IMR-90 (cell line): Measurements from ENCODE around the gene IMP3. TPM values are rescaled to one million over a fixed set of nuclear protein-coding genes. Genes with fewer than 3 reads are reported as not detected.
"Not testable (repeated sequence)": the region's sequence is repeated elsewhere in the genome, so short reads cannot be mapped to it uniquely, and the experiment has no call there.

Experiments used
- ATAC-seq: fragments of 200-7000 bp; cut with Tn5 transposase; 2 replicates; pipeline ENCODE4 v1.9.1; 2020; ENCODE audit warnings: low read depth, mild to moderate bottlenecking, moderate library complexity
- BruUV-seq: library from RNA; stranded (reverse); fragments of 400-500 nt; replicated peaks from 2 replicates; lab custom pipeline; 2021; lab: Mats Ljungman, UMichigan
- CTCF ChIA-PET: fragments of 300-600 bp; formaldehyde crosslinking; extraction: SDS; loops from one replicate; lab custom pipeline; 2021; ENCODE audit warnings: antibody characterized with exemption; lab: Yijun Ruan, JAX
- POLR2A ChIA-PET: fragments of 300-600 bp; sonication (Branson Sonifier 250); formaldehyde crosslinking; loops from one replicate; lab custom pipeline; 2022; ENCODE audit warnings: antibody characterized with exemption; ENCODE audit not compliant: unreplicated experiment; lab: Charles Lee
- DNase-seq: peaks from one replicate; pipeline ENCODE4 v3.0.0; 2013
- H2AFZ ChIP-seq: replicated peaks from 2 replicates; pipeline ENCODE3; 2013; ENCODE audit warnings: low read length, mild to moderate bottlenecking; ENCODE audit not compliant: poor library complexity
- H2AK5ac ChIP-seq: 2 replicates; pipeline ENCODE4 v1.6.1; 2013; ENCODE audit warnings: low read depth, low read length, inconsistent platforms
- H2AK9ac ChIP-seq: replicated peaks from 2 replicates; pipeline ENCODE3; 2013; ENCODE audit warnings: mild to moderate bottlenecking, low read depth, low read length, moderate library complexity; ENCODE audit not compliant: poor library complexity
- H2BK120ac ChIP-seq: 2 replicates; pipeline ENCODE4 v1.6.1; 2013; ENCODE audit warnings: low read depth, low read length, inconsistent platforms
- H2BK15ac ChIP-seq: 3 replicates; pipeline ENCODE4 v1.6.1; 2013; ENCODE audit warnings: low read depth, low read length, inconsistent platforms
- H2BK20ac ChIP-seq: 2 replicates; pipeline ENCODE4 v1.6.1; 2013; ENCODE audit warnings: low read depth, mild to moderate bottlenecking, inconsistent platforms, low read length, moderate library complexity
- H2BK5ac ChIP-seq: 2 replicates; pipeline ENCODE4 v1.6.1; 2013; ENCODE audit warnings: mild to moderate bottlenecking, low read depth, low read length, inconsistent platforms; ENCODE audit not compliant: poor library complexity, severe bottlenecking
- H3K14ac ChIP-seq: replicated peaks from 2 replicates; pipeline ENCODE4 v1.6.1; 2013; ENCODE audit warnings: low read depth, low read length, inconsistent platforms
- H3K18ac ChIP-seq: 2 replicates; pipeline ENCODE4 v1.6.1; 2013; ENCODE audit warnings: low read depth, low read length, control low read depth
- H3K23ac ChIP-seq: 2 replicates; pipeline ENCODE4 v1.6.1; 2013; ENCODE audit warnings: low read depth, low read length, inconsistent platforms
- H3K27ac ChIP-seq: 2 replicates; pipeline ENCODE4 v1.5.1; 2013; ENCODE audit warnings: mild to moderate bottlenecking, control low read depth, low read length; ENCODE audit not compliant: insufficient read depth
- H3K27me3 ChIP-seq: 2 replicates; pipeline ENCODE4 v1.6.1; 2013; ENCODE audit warnings: low read length; ENCODE audit not compliant: control insufficient read depth, insufficient read depth
- H3K36me3 ChIP-seq: 2 replicates; pipeline ENCODE4 v1.6.1; 2013; ENCODE audit warnings: low read length, mixed read lengths; ENCODE audit not compliant: control insufficient read depth, insufficient read depth
- H3K4ac ChIP-seq: 2 replicates; pipeline ENCODE4 v1.6.1; 2013; ENCODE audit warnings: low read depth, low read length, inconsistent platforms
- H3K4me1 ChIP-seq: 2 replicates; pipeline ENCODE4 v1.6.1; 2013; ENCODE audit warnings: low read length, mixed read lengths; ENCODE audit not compliant: control insufficient read depth, insufficient read depth
- H3K4me2 ChIP-seq: 2 replicates; pipeline ENCODE4 v1.6.1; 2013; ENCODE audit warnings: low read depth, mild to moderate bottlenecking, control low read depth, low read length, moderate library complexity
- H3K4me3 ChIP-seq: 2 replicates; pipeline ENCODE4 v1.5.1; 2013; ENCODE audit warnings: low read depth, mild to moderate bottlenecking, control low read depth, low read length, moderate library complexity; ENCODE audit not compliant: insufficient read depth
- H3K56ac ChIP-seq: 2 replicates; pipeline ENCODE4 v1.6.1; 2013; ENCODE audit warnings: low read length, inconsistent platforms; ENCODE audit not compliant: insufficient read depth; ENCODE audit errors: extremely low read depth
- H3K79me1 ChIP-seq, 2 experiments: 2 replicates each; pipeline ENCODE4 v1.6.1; 2013; ENCODE audit warnings: low read length in 2 of 2, inconsistent platforms in 1 of 2, low read depth in 1 of 2
- H3K9ac ChIP-seq: 2 replicates; pipeline ENCODE4 v1.6.1; 2013; ENCODE audit warnings: low read depth, low read length, control low read depth
- H3K9me1 ChIP-seq: 2 replicates; pipeline ENCODE4 v1.6.1; 2013; ENCODE audit warnings: low read length, inconsistent platforms; ENCODE audit not compliant: insufficient read depth
- H3K9me3 ChIP-seq: 2 replicates; pipeline ENCODE4 v1.6.1; 2013; ENCODE audit warnings: low read length; ENCODE audit not compliant: control insufficient read depth, insufficient read depth
- H4K20me1 ChIP-seq: 2 replicates; pipeline ENCODE4 v1.6.1; 2013; ENCODE audit warnings: low read length, inconsistent platforms; ENCODE audit not compliant: insufficient read depth
- H4K5ac ChIP-seq: 2 replicates; pipeline ENCODE4 v1.6.1; 2013; ENCODE audit warnings: mild to moderate bottlenecking, low read depth, low read length, control low read depth
- H4K8ac ChIP-seq, 2 experiments: 2 replicates each; pipeline ENCODE4 v1.6.1; 2013; ENCODE audit warnings: low read depth in 2 of 2, low read length in 2 of 2, control low read depth in 1 of 2, inconsistent platforms in 1 of 2
- H4K91ac ChIP-seq: 2 replicates; pipeline ENCODE4 v1.6.1; 2013; ENCODE audit warnings: low read depth, low read length, inconsistent platforms; ENCODE audit not compliant: insufficient read depth
- WGBS, 2 experiments: methylation state at CpG; one replicate each; pipeline versions ENCODE4 v1.1.5 to v1.1.7; 2013; ENCODE audit warnings: missing lambda C conversion rate in 2 of 2; ENCODE audit not compliant: insufficient read length in 1 of 2; ENCODE audit errors: extremely low coverage in 2 of 2; 5-methylcytosine and 5-hydroxymethylcytosine counted together
- dilution Hi-C: fragments of 300-500 bp; cut with HindIII; formaldehyde crosslinking; loops from one replicate; pipeline ENCODE4 v1.14.3; 2018; ENCODE audit warnings: low sequenced_read_pairs; ENCODE audit not compliant: unreplicated experiment
- in situ Hi-C: fragments of 300-500 bp; cut with MboI; formaldehyde crosslinking; loops from 3 replicates; pipeline ENCODE4 v1.14.3; 2019; ENCODE audit warnings: low sequenced_read_pairs, inconsistent platforms, mixed read lengths
- intact Hi-C: fragments of 100-400 bp; cut with micrococcal nuclease; formaldehyde crosslinking; loops from 2 replicates; pipeline ENCODE4 v1.10.0; 2022
- polyA plus RNA-seq, 3 experiments: library from polyadenylated mRNA; depleted of rRNA; stranded (reverse); fragments of >200 nt; gene quantifications; 2 replicates each; pipeline ENCODE4 v1.2.3, GENCODE V29; 2012; ENCODE audit warnings: low replicate concordance in 1 of 3
- total RNA-seq: library from RNA; depleted of rRNA; stranded (reverse); fragments of >200 nt; gene quantifications from 2 replicates; pipeline ENCODE4 v1.2.3, GENCODE V29; 2012

Gene IMP3
- total and polyA plus RNA-seq, 2 of the 4 experiments (the other 2 are of a cell fraction), result 42.1 to 59.3 TPM

GRCh38 chr15:75678324-75678690 is 38.3 kb upstream of the IMP3 start:
- H3K18ac ChIP-seq, H3K4ac ChIP-seq, H4K8ac ChIP-seq, H3K14ac ChIP-seq, ATAC-seq, dilution Hi-C loops, H2BK20ac ChIP-seq, H4K91ac ChIP-seq, H3K56ac ChIP-seq, H3K4me1 ChIP-seq, H2BK120ac ChIP-seq, H3K9me3 ChIP-seq, POLR2A ChIA-PET, H3K4me2 ChIP-seq, H3K27me3 ChIP-seq, DNase-seq, H3K9ac ChIP-seq, H2AK5ac ChIP-seq, H3K23ac ChIP-seq, H2BK5ac ChIP-seq, H2AFZ ChIP-seq, H3K36me3 ChIP-seq, BruUV-seq, H3K4me3 ChIP-seq, in situ Hi-C loops, H4K5ac ChIP-seq, H2BK15ac ChIP-seq, H3K27ac ChIP-seq, H2AK9ac ChIP-seq: not testable (repeated sequence)
- CTCF ChIA-PET, result interaction anchor here (0.7 kb wide), 1 partner anchor 40 kb away, joined by 4 read pairs; no protein-coding TSS in a partner anchor
- Histone ChIP-seq H3K79me1 (peaks cover 0 to 13% of the 10 kb centered on the region in 2 experiments), H3K9me1 (0 out of 2 replicates have a peak, but pooled peaks cover 12% of the 10 kb centered on the region), H4K20me1 (peaks cover 11% of the 10 kb centered on the region; the same call in 1 of the 2 replicates)
- 92% methylated on average over 2 of the region's 6 CpGs; no CpG with 5 or more reads in 1 of the 2 experiments for WGBS, 2 experiments
- intact Hi-C loops, result loop anchor here (10.0 kb wide), 1 partner anchor 54 kb away; the partner anchor contains the start of gene SNUPN
